Neutrophil (primary cell): ENCODE measurements around the gene MEF2C.
A peak's percentile ranks its signal among the peaks of the same experiment; 100 is the strongest.

Experiments
- H3K27ac ChIP-seq: fragments of 200-600 bp; sonication (generic); 2 replicates; pipeline ENCODE4 v1.5.1; 2016; ENCODE audit warnings: mild to moderate bottlenecking, moderate library complexity
- H3K27me3 ChIP-seq: fragments of 200-600 bp; sonication (generic); 2 replicates; pipeline ENCODE4 v1.6.0; 2016; ENCODE audit warnings: mild to moderate bottlenecking
- H3K36me3 ChIP-seq: fragments of 200-600 bp; sonication (generic); 2 replicates; pipeline ENCODE4 v1.5.1; 2017
- H3K4me1 ChIP-seq, 2 experiments: fragments of 200-600 bp in 1 of 2; sonication (generic) in 1 of 2; 1 replicate in 1 of 2; 2 replicates in 1 of 2; pipeline versions ENCODE4 v1.5.1 to v1.6.1; 2013 to 2016; ENCODE audit warnings: low read depth in 1 of 2, low read length in 1 of 2, mild to moderate bottlenecking in 1 of 2, moderate library complexity in 1 of 2; ENCODE audit not compliant: control insufficient read depth in 1 of 2, insufficient read depth in 1 of 2
- H3K4me3 ChIP-seq, 2 experiments: fragments of 200-600 bp in 1 of 2; sonication (generic) in 1 of 2; 1 replicate in 1 of 2; 2 replicates in 1 of 2; pipeline ENCODE4 v1.5.1; 2013 to 2016; ENCODE audit warnings: low read depth in 1 of 2, low read length in 1 of 2, mild to moderate bottlenecking in 1 of 2, moderate library complexity in 1 of 2
- H3K9me3 ChIP-seq: fragments of 200-600 bp; sonication (generic); 2 replicates; pipeline ENCODE4 v1.5.1; 2016
- TF ChIP-seq, protein P1 (sequence below): fragments of 200-600 bp; sonication (generic); IDR thresholded peaks from 2 replicates; pipeline ENCODE4 v1.5.1; 2016; ENCODE audit warnings: antibody characterized with exemption

MEF2C gene

DNA sequence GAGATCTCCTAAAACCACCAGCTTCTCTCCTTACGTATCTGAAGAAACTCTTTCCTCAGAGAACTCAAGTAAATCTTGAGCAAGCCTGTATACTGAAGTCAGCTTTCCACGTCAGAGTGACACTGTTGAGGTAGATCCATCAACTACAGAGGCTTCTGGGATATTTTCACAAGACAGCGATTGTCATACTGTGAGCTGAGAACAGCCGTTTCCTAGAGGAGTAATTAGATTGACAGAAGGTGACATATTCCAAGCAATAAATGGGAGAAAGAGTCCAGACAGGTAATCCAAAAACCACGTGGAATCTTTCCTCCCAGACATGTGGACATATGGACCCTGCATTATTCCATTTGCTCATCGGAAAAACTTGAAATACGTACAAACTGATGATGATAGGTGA is 117.2 kb downstream of the MEF2C start:
- Histone ChIP-seq H3K36me3 (no peaks in the 10 kb centered on the region), H3K9me3 (no peaks in the 10 kb centered on the region), H3K4me3 (no peak overlapping the region), H3K4me1 (peaks cover 12% of the 10 kb centered on the region in 2 experiments), H3K27ac (no peak overlapping the region), H3K27me3 (no peaks in the 10 kb centered on the region)
- TF ChIP-seq, protein P1, sequence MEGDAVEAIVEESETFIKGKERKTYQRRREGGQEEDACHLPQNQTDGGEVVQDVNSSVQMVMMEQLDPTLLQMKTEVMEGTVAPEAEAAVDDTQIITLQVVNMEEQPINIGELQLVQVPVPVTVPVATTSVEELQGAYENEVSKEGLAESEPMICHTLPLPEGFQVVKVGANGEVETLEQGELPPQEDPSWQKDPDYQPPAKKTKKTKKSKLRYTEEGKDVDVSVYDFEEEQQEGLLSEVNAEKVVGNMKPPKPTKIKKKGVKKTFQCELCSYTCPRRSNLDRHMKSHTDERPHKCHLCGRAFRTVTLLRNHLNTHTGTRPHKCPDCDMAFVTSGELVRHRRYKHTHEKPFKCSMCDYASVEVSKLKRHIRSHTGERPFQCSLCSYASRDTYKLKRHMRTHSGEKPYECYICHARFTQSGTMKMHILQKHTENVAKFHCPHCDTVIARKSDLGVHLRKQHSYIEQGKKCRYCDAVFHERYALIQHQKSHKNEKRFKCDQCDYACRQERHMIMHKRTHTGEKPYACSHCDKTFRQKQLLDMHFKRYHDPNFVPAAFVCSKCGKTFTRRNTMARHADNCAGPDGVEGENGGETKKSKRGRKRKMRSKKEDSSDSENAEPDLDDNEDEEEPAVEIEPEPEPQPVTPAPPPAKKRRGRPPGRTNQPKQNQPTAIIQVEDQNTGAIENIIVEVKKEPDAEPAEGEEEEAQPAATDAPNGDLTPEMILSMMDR, result no peak

DNA sequence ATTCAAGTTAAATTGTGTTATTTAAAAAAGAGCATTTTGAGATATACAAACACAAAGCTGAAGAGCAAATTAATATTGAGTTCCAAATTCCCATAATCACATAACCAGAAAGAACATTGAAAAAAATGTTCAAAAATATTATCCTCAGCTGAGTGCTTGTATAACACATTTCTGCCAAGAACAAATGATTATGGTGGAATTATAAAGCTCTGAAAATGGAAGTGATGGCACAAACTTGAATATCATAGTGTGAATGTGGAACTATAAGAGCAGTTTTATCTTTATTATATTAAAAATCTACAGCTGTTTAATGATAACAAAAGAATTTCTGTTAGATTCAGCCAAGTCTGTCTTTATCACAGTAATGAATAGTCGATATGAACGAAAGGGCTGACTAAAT is 117.8 kb downstream of the MEF2C start:
- no peaks in the 10 kb centered on the region for H3K27me3 ChIP-seq
- TF ChIP-seq, protein P1, result no peak
- no peak overlapping the region for H3K27ac ChIP-seq
- H3K4me1 ChIP-seq, result peaks cover 15 to 17% of the 10 kb centered on the region in 2 experiments
- H3K36me3 ChIP-seq, result no peaks in the 10 kb centered on the region
- no peaks in the 10 kb centered on the region for H3K9me3 ChIP-seq
- H3K4me3 ChIP-seq, result no peak overlapping the region

DNA sequence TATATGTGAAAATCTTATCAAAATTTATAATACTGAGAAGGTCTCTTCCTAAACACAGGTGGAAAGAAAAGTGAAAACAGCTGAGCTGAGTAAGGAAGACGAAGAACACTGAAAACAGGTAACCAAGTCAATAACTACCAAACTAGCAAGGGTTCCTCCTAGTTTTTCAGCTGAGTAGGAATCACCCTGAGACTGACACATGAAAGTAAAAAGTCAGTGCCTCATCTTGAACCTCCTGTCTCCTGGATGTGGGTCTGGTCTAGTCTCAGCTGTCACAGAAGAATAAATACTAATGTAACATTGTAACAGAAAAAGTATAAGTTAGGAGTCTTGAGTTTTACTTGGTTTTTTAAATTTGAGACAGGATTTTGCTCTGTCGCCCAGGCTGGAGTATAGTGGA is 121.0 kb downstream of the MEF2C start:
- Histone ChIP-seq H3K4me3 (peak overlapping the region in 1 of 2 experiments; percentile 18), H3K27ac (no peak overlapping the region), H3K9me3 (no peaks in the 10 kb centered on the region), H3K4me1 (peaks cover 15 to 17% of the 10 kb centered on the region in 2 experiments), H3K36me3 (no peaks in the 10 kb centered on the region), H3K27me3 (no peaks in the 10 kb centered on the region)
- TF ChIP-seq, protein P1, result no peak

DNA sequence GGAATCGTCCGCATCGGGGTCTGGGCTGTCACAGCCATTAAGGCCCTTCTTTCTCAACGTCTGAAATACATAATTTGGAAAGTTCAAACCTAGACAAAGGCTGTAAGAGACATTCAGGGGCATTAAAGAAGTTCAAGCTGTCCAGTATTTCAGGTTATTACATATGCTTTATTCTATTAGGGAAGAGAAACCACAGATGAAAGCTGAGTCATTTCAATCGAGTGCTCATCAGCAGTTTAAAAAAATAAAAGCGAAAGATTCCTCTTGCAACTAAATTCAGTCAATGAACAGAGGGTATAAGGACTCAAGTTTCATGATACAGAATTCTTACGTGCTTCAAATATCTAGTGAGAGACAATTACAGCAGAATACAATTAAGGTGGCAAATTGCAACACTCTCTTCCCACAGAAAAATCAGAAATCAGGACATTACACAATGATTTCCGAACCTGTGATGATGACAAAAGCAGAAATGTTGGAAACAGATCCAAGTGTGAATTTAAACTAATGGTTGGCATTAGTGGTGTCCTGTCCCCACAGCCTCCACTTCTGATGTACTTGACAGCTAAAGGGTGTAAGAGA is 121.6 kb downstream of the MEF2C start:
- Histone ChIP-seq H3K4me3 (peak overlapping the region; percentile 3 to 18), H3K9me3 (no peaks in the 10 kb centered on the region), H3K27ac (no peak overlapping the region), H3K4me1 (peaks cover 15 to 17% of the 10 kb centered on the region in 2 experiments), H3K27me3 (no peaks in the 10 kb centered on the region), H3K36me3 (no peaks in the 10 kb centered on the region)
- TF ChIP-seq, protein P1, result no peak

DNA sequence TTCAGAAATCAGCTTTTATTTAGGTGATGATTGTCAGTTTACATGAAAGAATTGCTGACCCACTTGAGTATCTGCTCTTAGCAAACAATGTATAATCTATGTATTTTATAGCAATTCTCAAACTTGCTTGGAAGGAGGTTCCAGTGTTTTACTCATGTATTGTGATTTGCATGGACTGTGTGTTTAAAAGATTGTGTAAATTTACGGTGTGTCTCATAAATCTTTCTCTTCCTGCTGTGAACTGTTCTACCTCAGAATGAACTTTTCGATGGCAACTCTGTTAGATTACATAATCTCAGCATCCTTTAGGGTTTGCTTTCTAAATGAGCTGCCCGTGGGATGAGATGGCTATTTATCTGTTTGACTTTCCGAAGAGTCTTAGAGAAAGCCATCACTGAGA is 122.5 kb downstream of the MEF2C start:
- H3K9me3 ChIP-seq, result no peaks in the 10 kb centered on the region
- H3K36me3 ChIP-seq, result no peaks in the 10 kb centered on the region
- TF ChIP-seq, protein P1, result no peak
- H3K27me3 ChIP-seq, result no peaks in the 10 kb centered on the region
- peaks cover 15 to 17% of the 10 kb centered on the region in 2 experiments for H3K4me1 ChIP-seq
- no peak overlapping the region for H3K4me3 ChIP-seq
- H3K27ac ChIP-seq, result no peak overlapping the region
